Measurements from ENCODE around the gene SLC44A5.

Gene SLC44A5

DNA sequence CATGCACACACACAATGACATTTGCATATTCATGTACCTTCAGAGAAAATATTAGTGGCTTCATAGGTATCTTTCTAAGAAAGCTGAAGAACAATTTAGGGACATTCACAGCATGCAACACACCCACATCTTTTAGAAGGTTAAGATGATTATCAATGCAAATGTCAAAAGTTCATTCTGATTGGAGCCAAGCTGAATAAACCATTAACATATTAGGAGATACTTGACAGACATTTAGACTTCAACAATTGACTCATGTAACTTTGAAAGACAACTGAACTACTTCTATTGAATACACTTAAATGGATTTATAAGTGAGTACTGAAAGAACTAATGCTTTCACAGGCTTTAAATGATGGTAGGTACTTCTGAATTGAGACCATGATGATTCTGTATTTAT lies 365.7 kb downstream of the SLC44A5 start:
- no peak for DNase-seq
- H3K36me3 Mint-ChIP-seq (ENCODE audit: low read depth), result no peaks in the 10 kb centered on the region
- no peak overlapping the region for H3K4me3 Mint-ChIP-seq
- TF ChIP-seq, protein P1, sequence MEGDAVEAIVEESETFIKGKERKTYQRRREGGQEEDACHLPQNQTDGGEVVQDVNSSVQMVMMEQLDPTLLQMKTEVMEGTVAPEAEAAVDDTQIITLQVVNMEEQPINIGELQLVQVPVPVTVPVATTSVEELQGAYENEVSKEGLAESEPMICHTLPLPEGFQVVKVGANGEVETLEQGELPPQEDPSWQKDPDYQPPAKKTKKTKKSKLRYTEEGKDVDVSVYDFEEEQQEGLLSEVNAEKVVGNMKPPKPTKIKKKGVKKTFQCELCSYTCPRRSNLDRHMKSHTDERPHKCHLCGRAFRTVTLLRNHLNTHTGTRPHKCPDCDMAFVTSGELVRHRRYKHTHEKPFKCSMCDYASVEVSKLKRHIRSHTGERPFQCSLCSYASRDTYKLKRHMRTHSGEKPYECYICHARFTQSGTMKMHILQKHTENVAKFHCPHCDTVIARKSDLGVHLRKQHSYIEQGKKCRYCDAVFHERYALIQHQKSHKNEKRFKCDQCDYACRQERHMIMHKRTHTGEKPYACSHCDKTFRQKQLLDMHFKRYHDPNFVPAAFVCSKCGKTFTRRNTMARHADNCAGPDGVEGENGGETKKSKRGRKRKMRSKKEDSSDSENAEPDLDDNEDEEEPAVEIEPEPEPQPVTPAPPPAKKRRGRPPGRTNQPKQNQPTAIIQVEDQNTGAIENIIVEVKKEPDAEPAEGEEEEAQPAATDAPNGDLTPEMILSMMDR (IDR thresholded peaks at IDR 0.05), result no peak
- H3K27ac Mint-ChIP-seq, result no peak overlapping the region
- H3K4me1 Mint-ChIP-seq, result no peaks in the 10 kb centered on the region
- H3K27me3 Mint-ChIP-seq (ENCODE audit: low read depth, poor library complexity), result no peaks in the 10 kb centered on the region
- H3K9me3 Mint-ChIP-seq, result no peaks in the 10 kb centered on the region

GRCh38 chr1:75243124-75243523 lies 367.8 kb downstream of the SLC44A5 start:
- TF ChIP-seq, protein P1 (IDR thresholded peaks at IDR 0.05), result no peak
- Mint-ChIP-seq H3K4me3 (no peak overlapping the region), H3K27ac (no peak overlapping the region), H3K4me1 (no peaks in the 10 kb centered on the region), H3K9me3 (no peaks in the 10 kb centered on the region), H3K27me3 (ENCODE audit: low read depth, poor library complexity) (no peaks in the 10 kb centered on the region), H3K36me3 (ENCODE audit: low read depth) (no peaks in the 10 kb centered on the region)
- DNase-seq, result no peak

- no peak for DNase-seq
- TF ChIP-seq, protein P1 (IDR thresholded peaks at IDR 0.05), result no peak
- Mint-ChIP-seq H3K9me3 (no peaks in the 10 kb centered on the region), H3K27me3 (ENCODE audit: low read depth, poor library complexity) (peaks cover 3% of the 10 kb centered on the region), H3K36me3 (ENCODE audit: low read depth) (no peaks in the 10 kb centered on the region), H3K4me3 (no peak overlapping the region), H3K4me1 (no peaks in the 10 kb centered on the region), H3K27ac (no peak overlapping the region)
These were observed 373.6 kb downstream of the SLC44A5 start for GRCh38 chr1:75237316-75237715.

DNA sequence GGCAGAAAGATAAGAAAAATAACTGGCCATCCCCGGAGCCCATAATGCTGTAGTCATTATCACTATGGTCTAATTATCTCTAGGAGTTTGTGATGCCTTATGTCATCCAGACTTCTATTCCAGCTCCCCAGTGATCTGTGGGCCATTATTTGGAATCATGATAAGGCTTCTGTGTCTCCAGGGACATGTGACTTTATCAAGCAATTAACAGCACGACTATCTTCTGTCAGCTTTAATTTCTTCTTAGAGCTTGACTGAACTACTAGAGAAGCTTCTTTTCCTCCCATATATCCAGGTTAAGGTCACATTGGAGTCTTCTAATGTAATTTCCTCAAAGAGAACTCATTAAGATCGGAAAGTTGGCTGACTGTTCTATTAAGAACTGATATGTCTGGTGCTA lies 376.4 kb downstream of the SLC44A5 start:
- H3K36me3 Mint-ChIP-seq (ENCODE audit: low read depth), result no peaks in the 10 kb centered on the region
- no peak for DNase-seq
- no peaks in the 10 kb centered on the region for H3K4me1 Mint-ChIP-seq
- no peak overlapping the region for H3K27ac Mint-ChIP-seq
- peaks cover 3% of the 10 kb centered on the region for H3K27me3 Mint-ChIP-seq (ENCODE audit: low read depth, poor library complexity)
- H3K9me3 Mint-ChIP-seq, result no peaks in the 10 kb centered on the region
- TF ChIP-seq, protein P1 (IDR thresholded peaks at IDR 0.05), result no peak
- H3K4me3 Mint-ChIP-seq, result no peak overlapping the region

- H3K9me3 Mint-ChIP-seq, result no peaks in the 10 kb centered on the region
- DNase-seq, result no peak
- no peak overlapping the region for H3K4me3 Mint-ChIP-seq
- no peaks in the 10 kb centered on the region for H3K36me3 Mint-ChIP-seq (ENCODE audit: low read depth)
- H3K4me1 Mint-ChIP-seq, result no peaks in the 10 kb centered on the region
- TF ChIP-seq, protein P1 (IDR thresholded peaks at IDR 0.05), result peak; percentile 68
- no peak overlapping the region for H3K27ac Mint-ChIP-seq
- peaks cover 3% of the 10 kb centered on the region for H3K27me3 Mint-ChIP-seq (ENCODE audit: low read depth, poor library complexity)
These were observed 377.5 kb downstream of the SLC44A5 start for GRCh38 chr1:75233302-75233929.

- TF ChIP-seq, protein P1 (IDR thresholded peaks at IDR 0.05), result no peak
- Mint-ChIP-seq H3K27me3 (ENCODE audit: low read depth, poor library complexity) (peaks cover 11% of the 10 kb centered on the region), H3K9me3 (no peaks in the 10 kb centered on the region), H3K4me3 (no peak overlapping the region), H3K4me1 (no peaks in the 10 kb centered on the region), H3K36me3 (ENCODE audit: low read depth) (no peaks in the 10 kb centered on the region), H3K27ac (no peak overlapping the region)
- no peak for DNase-seq
These were observed 390.8 kb downstream of the SLC44A5 start for GRCh38 chr1:75220072-75220471.
